GM18907 (cell line): Measurements from ENCODE around the gene CCDC40.
"Not testable (repeated sequence)": the region's sequence is repeated elsewhere in the genome, so short reads cannot be mapped to it uniquely, and the experiment has no call there.

Experiments used
- ATAC-seq: cut with Tn5 transposase; IDR thresholded peaks from one replicate; pipeline ENCODE4 v1.9.1; 2021; ENCODE audit warnings: mild to moderate bottlenecking, moderate library complexity; ENCODE audit not compliant: unreplicated experiment

CCDC40 gene

GRCh38 chr17:80080081-80080480 lies 43.6 kb downstream of the CCDC40 start:
- no peak for ATAC-seq

- no peak for ATAC-seq
Observed at GRCh38 chr17:80081596-80081995, 45.2 kb downstream of the CCDC40 start.

- no peak for ATAC-seq
Observed at GRCh38 chr17:80082403-80083135, 46.1 kb downstream of the CCDC40 start.

- no peak for ATAC-seq
Observed at GRCh38 chr17:80083136-80083661, 46.8 kb downstream of the CCDC40 start.

- ATAC-seq: no peak
Observed at GRCh38 chr17:80084773-80085172, 48.3 kb downstream of the CCDC40 start.

- no peak for ATAC-seq
Observed at GRCh38 chr17:80086081-80086480, 49.6 kb downstream of the CCDC40 start.

- no peak for ATAC-seq
Observed at GRCh38 chr17:80086616-80087015, 50.2 kb downstream of the CCDC40 start.

- no peak for ATAC-seq
Observed at GRCh38 chr17:80087346-80088265, 51.2 kb downstream of the CCDC40 start.

- no peak for ATAC-seq
Observed at GRCh38 chr17:80089762-80090161, 53.3 kb downstream of the CCDC40 start.

GRCh38 chr17:80090164-80090563 lies 53.7 kb downstream of the CCDC40 start:
- ATAC-seq: not testable (repeated sequence)

GRCh38 chr17:80091376-80091775 lies 54.9 kb downstream of the CCDC40 start:
- ATAC-seq: no peak

- ATAC-seq: no peak
Observed at GRCh38 chr17:80092959-80093358, 56.5 kb downstream of the CCDC40 start.

- no peak for ATAC-seq
Observed at GRCh38 chr17:80095038-80095843, 58.8 kb downstream of the CCDC40 start.

- ATAC-seq: no peak
Observed at GRCh38 chr17:80095844-80096475, 59.5 kb downstream of the CCDC40 start.

GRCh38 chr17:80096561-80097021 lies 60.1 kb downstream of the CCDC40 start:
- no peak for ATAC-seq

- no peak for ATAC-seq
Observed at GRCh38 chr17:80097127-80097621, 60.7 kb downstream of the CCDC40 start.

GRCh38 chr17:80097844-80098691 lies 61.6 kb downstream of the CCDC40 start:
- no peak for ATAC-seq

GRCh38 chr17:80099291-80100034 lies 63.0 kb downstream of the CCDC40 start:
- no peak for ATAC-seq

- ATAC-seq: no peak
Observed at GRCh38 chr17:80100035-80100323, 63.5 kb downstream of the CCDC40 start.
